CD4-positive, alpha-beta T cell treated with Interleukin-17A for 1 hour (primary cell): Measurements from ENCODE around the gene GNAI1.
A peak's percentile ranks its signal among the peaks of the same experiment; 100 is the strongest.
"Not testable (repeated sequence)": the region's sequence is repeated elsewhere in the genome, so short reads cannot be mapped to it uniquely, and the experiment has no call there.

Experiments
- DNase-seq: peaks from one replicate; pipeline ENCODE4 v3.0.0-alpha.2; 2020

GNAI1 gene

GRCh38 chr7:80133361-80134114 lies 1.1 kb upstream of the GNAI1 start:
- no peak for DNase-seq

- peak; percentile 3 for DNase-seq
Observed at GRCh38 chr7:80134115-80134535, 506 bp upstream of the GNAI1 start.

GRCh38 chr7:80135309-80136104 lies 876 bp downstream of the GNAI1 start:
- no peak for DNase-seq

DNA sequence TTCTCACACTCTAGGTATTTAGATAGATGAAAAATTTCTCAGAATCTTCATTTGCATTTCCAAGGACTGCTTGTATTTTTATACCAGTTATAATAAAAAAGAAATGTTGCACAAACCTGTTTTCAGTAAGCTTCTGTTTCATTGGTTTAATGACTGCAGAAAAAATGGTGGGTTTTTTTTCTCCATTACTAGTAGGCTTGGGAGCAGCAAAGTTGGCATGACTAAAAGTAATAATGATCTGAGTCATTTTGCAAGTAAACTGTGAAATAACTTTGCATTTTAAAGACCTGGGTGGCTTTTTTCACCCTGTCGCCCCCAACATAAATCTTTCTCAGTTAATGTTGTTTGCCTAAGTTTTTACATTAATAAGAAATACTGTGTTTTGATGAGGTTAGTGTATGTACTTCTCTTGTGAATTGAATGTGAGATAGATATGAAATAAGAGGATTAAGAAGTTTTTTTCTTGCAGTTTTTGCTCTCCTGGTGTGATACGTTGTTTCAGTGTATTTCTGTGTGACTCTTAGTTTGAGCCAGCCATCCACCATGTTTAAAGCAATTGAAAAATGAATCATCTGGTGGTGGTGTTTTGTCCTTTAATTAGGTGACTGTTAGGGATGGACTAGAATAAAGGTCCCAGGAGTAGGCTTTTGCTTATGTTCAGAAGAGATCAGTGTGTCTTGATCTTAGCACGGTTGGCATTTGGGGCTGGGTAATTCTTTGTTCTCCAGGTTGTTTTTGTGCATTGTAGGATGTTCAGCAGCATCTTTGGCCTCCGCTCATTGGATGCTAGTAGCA lies 1.8 kb downstream of the GNAI1 start:
- DNase-seq, result no peak

DNA sequence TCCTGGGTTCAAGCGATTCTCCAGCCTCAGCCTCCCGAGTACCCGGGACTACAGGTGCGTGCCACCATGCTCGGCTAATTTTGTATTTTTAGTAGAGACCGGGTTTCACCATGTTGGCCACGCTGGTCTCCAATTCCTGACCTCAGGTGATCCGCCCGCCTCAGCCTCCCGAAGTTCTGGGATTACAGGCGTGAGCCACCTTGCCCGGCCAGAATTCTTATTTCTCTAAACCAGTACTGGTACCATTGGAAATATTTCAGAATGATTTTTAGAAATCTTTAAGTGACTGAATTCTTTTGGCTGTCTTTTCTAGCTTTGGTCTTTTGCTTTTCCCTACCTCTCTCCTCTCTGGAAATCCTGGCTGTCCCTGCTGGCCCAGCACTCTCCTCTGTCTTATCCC lies 2.8 kb downstream of the GNAI1 start:
- no peak for DNase-seq

- no peak for DNase-seq
Observed at GRCh38 chr7:80139236-80139635, 4.6 kb downstream of the GNAI1 start.

DNA sequence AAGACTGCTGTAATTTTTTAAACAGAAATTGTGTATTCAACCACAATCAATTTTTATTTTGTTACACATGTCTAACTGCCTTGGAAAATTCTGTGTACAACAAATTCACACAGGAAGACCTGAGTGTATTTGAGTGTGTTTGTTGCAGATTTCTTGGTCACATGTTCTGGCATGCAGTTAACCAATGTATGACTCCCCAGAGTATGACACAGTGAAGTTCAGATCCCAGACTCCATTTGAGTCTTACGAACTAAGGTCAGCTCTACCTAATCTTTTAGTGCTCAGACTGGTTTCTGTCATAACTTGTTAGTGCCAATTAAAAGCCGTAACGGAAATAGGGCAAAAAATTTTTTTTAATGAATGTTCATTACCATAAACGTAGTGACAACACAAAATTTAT lies 5.8 kb downstream of the GNAI1 start:
- DNase-seq, result no peak

DNA sequence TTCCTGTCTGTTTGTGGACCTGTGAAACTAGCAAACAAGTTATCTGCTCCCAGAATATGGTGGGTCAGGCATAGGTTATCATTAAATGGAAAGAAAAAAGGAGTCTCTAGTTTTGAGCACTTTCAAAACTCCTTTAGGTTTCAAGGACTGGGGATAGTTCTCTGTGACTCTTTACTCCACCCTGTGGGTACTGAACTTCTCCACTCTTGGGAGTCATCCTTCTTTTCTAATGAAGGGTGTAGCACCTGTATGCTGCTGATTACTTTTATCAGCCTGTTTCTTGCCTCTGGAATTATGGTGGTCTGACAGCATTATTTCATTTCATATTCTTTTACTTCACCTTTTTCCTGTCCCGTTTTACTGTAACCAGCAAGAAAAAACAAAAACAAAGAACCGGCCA lies 6.7 kb downstream of the GNAI1 start:
- DNase-seq, result no peak

DNA sequence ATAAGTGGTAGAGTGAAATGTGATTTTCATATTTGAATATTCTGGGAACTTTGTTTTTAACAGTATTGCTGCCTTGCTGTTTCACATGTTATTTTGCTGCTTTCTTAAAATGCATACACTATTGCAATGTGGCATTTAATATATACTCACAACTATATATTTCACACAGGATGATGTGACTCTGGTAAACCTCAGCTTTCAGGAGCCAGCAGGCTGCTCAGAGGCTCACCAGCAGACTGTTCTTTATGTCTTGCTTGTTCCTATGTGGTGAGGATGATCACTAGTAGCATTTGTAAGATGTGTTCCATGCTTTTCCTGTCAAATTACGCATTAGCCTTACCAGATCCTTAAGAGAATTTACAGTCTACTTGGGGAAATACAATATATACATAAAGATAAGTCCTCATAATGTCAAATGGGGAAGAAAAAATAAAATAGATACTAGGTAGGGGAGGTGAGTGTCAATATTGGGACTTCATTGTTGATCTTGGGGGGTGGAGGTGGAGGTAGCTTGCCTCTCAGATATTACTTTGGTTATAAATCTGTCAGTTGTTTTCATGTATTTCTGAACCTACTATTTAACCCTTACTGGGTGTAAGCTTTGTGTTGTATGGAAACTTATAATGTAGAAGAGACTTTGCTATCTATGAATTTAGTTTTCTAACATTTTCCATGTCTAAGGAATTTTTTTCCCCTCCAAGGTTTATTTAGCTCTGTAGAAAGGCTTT lies 8.4 kb downstream of the GNAI1 start:
- no peak for DNase-seq

- DNase-seq, result no peak
Observed at GRCh38 chr7:80145780-80146422, 11.3 kb downstream of the GNAI1 start.

GRCh38 chr7:80146545-80147182 lies 12.0 kb downstream of the GNAI1 start:
- DNase-seq, result no peak

DNA sequence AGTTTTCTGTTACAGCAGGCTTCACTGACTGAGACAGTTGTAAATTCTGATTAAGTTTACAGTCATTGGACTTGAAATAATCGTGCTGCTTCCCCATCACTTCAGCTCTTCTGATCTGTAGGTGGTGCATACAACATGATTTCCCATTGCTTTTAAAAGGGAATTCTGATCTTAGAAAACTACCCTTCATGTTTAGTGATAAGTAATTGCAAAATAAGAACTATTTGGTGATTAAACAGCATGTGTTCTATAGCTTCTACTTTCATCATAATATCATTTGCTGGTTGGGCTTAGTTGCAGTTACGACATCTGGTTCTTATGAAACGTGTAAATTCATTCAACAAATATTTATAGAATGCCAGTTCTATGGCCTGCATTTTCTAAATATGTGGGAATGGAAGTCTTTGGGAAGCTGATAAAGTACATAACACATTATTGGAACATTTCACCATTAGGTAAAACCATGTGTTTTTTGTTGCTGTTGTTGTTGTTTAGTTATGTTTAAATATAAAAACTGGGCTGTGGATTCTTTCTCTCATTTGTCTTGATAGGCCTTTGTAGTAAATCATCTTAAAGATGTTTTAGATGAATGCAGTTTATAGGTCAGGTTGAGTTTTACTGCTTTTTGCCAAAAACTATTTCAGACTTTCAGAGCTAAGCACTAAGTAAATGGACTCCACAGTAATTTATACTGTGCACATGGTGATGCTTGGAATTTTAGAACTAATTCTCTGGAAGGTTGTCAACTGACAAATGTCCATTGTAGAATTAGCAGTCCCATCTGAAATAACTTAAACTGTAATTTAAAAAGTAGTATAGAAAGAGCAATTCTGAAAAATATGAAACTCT lies 13.1 kb downstream of the GNAI1 start:
- DNase-seq, result no peak

GRCh38 chr7:80150611-80151273 lies 16.1 kb downstream of the GNAI1 start:
- DNase-seq, result no peak

DNA sequence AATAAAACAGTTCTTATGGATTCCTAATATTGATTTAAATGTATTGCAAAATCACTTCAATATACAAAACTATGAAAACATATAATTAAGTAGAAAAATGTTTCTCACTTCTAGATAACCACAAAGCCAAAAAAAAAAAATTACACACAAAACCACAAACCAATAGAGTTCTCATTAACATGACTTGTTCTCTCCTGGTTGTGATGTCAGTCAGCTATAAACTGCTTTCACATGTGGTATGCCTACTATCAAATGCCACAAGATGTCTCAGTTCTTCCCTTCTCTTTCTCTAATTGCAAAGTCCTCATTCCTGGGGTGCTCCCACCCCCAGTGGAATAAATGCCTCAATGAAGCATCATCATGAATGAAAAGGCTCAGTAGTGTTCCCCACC lies 16.6 kb downstream of the GNAI1 start:
- no peak for DNase-seq

DNA sequence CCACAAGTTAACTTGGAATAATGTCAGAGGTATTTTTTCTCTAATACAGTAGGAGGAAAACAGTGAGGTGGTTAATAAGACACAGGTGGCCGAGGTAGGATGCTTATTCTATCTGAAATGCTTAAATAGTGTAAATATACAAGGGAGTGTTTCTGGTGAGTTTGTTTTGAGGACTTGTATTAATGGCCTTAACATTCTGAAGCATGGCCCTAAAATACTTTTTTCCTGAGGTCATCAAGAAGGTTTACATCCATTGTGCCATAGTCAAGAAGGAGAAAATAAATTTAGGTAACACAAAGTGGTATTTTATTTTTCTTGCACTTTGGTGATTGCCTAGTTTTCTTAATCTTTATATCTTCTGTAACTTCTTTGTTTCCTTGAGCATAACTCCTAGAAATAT lies 18.8 kb downstream of the GNAI1 start:
- DNase-seq, result no peak

GRCh38 chr7:80154656-80155333 lies 20.2 kb downstream of the GNAI1 start:
- DNase-seq, result no peak

DNA sequence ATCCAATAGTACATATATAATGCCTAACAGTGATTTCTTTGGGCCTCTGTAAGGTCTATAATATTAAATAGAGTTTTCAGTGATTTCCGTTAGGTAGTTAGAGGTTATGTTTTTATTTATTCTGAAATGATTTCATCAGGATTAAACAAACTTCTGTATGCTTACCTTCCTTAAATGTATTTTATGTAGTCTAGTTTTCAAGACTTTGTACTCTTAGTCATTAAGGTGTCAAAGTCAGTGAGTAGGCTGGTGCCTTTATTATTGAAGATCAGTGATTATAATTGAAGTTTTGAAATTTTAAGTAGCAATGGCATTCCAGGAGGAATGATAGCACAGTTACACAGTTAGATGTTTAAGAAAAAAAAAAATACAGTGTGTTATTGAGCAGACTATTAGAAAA lies 20.7 kb downstream of the GNAI1 start:
- no peak for DNase-seq

DNA sequence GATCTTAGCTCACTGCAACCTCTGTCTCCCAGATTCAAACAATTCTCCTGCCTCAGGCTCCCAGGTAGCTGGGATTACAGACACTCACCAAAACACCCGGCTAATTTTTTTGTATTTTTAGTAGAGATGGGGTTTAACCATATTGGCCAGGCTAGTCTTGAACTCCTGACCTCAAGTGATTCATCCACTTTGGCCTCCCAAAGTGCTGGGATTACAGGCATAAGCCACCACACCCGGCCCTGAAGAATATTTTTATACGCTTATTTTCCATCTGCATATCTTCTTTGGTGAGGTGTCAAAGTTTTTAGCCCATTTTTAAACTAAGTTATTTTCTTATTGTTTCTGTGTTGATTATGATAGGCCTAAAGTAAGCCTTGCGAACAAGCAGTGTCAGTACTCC lies 23.1 kb downstream of the GNAI1 start:
- not testable (repeated sequence) for DNase-seq

DNA sequence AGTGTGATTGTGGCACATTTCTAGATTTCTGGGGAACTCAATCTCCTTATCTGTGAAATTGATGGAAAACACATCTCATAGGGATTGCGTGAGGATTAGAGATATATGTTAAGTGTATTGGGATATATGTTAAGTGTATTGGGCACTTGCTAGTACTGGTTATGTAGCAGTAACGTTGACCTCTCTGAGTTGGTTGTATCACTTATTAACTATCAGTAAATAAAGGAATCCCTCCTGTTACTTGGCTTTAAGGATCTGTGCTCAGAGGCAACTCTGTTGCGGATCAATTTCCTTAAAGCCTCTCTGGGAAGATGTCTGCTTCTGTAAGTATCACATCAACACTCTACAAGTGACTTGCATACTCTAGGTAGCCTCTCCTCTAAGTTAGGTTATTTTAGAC lies 25.2 kb downstream of the GNAI1 start:
- DNase-seq, result no peak

DNA sequence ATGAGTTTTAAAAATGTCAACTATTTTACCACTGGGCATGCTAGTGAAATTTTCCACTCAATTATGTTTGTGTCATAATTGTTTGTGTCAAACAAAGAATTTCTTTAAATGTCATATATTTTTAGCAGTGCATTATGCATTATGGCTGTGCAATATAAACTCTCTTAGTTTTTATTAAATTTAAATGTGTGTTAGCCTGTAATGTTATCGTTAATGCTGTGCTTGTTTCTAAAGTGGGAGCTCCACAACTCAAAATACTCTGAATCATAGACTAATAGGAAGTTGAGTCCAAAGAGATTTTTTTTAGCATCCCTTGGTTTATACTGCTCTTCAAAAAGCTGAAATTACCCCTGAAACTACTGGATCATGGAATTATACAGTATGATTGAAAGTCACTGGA lies 26.8 kb downstream of the GNAI1 start:
- no peak for DNase-seq
